Endodermal cell (in vitro differentiated cells): ENCODE measurements around the gene MACROH2A1. TPM values are rescaled to one million over a fixed set of nuclear protein-coding genes. Genes with fewer than 3 reads are reported as not detected.

Experiments used
- DNase-seq: peaks from one replicate; pipeline ENCODE4 v3.0.0-alpha.2; 2017
- H3K27ac ChIP-seq: 2 replicates; pipeline ENCODE4 v1.5.1; 2013; ENCODE audit warnings: mild to moderate bottlenecking, low read depth, low read length, moderate library complexity
- H3K27me3 ChIP-seq: 2 replicates; pipeline ENCODE4 v1.6.1; 2013; ENCODE audit warnings: mild to moderate bottlenecking, low read length, moderate library complexity; ENCODE audit not compliant: insufficient read depth, control insufficient read depth, poor library complexity, severe bottlenecking
- H3K36me3 ChIP-seq: 2 replicates; pipeline ENCODE4 v1.7.0; 2013; ENCODE audit warnings: mild to moderate bottlenecking, low read length, moderate library complexity; ENCODE audit not compliant: control insufficient read depth, insufficient read depth
- H3K4me1 ChIP-seq: one replicate; pipeline ENCODE4 v1.7.0; 2013; ENCODE audit warnings: low read length; ENCODE audit not compliant: control insufficient read depth, insufficient read depth
- H3K4me3 ChIP-seq: 2 replicates; pipeline ENCODE4 v1.5.1; 2013; ENCODE audit warnings: mild to moderate bottlenecking, low read length, moderate library complexity
- H3K9ac ChIP-seq: 2 replicates; pipeline ENCODE4 v1.6.1; 2013; ENCODE audit warnings: mild to moderate bottlenecking, low read length, moderate library complexity; ENCODE audit not compliant: poor library complexity, severe bottlenecking; ENCODE audit errors: extremely low read depth
- H3K9me3 ChIP-seq: 2 replicates; pipeline ENCODE4 v1.6.1; 2013; ENCODE audit warnings: mild to moderate bottlenecking, low read length, moderate library complexity; ENCODE audit not compliant: control insufficient read depth
- H3K27ac Mint-ChIP-seq: 2 replicates; pipeline ENCODE4 v1.8.0; 2020; ENCODE audit warnings: mixed read lengths
- H3K27me3 Mint-ChIP-seq: 2 replicates; pipeline ENCODE4 v1.8.0; 2021; ENCODE audit warnings: mild to moderate bottlenecking, mixed read lengths; ENCODE audit not compliant: insufficient read depth
- H3K36me3 Mint-ChIP-seq: 2 replicates; pipeline ENCODE4 v1.8.0; 2020; ENCODE audit warnings: low read depth, mixed read lengths
- H3K4me1 Mint-ChIP-seq: 2 replicates; pipeline ENCODE4 v1.8.0; 2020; ENCODE audit warnings: mixed read lengths
- H3K4me3 Mint-ChIP-seq: 2 replicates; pipeline ENCODE4 v1.8.0; 2020; ENCODE audit warnings: mild to moderate bottlenecking, moderate library complexity, mixed read lengths
- H3K9me3 Mint-ChIP-seq: 2 replicates; pipeline ENCODE4 v1.8.0; 2020; ENCODE audit warnings: mild to moderate bottlenecking, mixed read lengths
- CTCF ChIP-seq: fragments of 200-600 bp; sonication (generic); conservative IDR thresholded peaks from 2 replicates; pipeline ENCODE4 v1.5.0; 2021; ENCODE audit warnings: antibody characterized with exemption, mild to moderate bottlenecking
- WGBS, 2 experiments: methylation state at CpG; one replicate each; pipeline versions ENCODE4 v1.1.5 to v1.1.7; 2013; ENCODE audit warnings: missing lambda C conversion rate in 2 of 2, mixed read lengths in 1 of 2; ENCODE audit not compliant: insufficient coverage in 1 of 2, insufficient read length in 1 of 2; 5-methylcytosine and 5-hydroxymethylcytosine counted together
- total RNA-seq, 2 donors: library from RNA; stranded (reverse); fragmentation: NEBNext Ultra II Directional in 1 of 2; extraction: Animal tissue kit (Norgen Biotek cat#: 25700) in 1 of 2; gene quantifications; 2 replicates in 1 of 2; 3 replicates in 1 of 2; pipeline ENCODE4 v1.2.1, GENCODE V29; 2021

MACROH2A1 gene
- total RNA-seq, 2 donors from 2014 or later = 256 to 288 TPM

DNA sequence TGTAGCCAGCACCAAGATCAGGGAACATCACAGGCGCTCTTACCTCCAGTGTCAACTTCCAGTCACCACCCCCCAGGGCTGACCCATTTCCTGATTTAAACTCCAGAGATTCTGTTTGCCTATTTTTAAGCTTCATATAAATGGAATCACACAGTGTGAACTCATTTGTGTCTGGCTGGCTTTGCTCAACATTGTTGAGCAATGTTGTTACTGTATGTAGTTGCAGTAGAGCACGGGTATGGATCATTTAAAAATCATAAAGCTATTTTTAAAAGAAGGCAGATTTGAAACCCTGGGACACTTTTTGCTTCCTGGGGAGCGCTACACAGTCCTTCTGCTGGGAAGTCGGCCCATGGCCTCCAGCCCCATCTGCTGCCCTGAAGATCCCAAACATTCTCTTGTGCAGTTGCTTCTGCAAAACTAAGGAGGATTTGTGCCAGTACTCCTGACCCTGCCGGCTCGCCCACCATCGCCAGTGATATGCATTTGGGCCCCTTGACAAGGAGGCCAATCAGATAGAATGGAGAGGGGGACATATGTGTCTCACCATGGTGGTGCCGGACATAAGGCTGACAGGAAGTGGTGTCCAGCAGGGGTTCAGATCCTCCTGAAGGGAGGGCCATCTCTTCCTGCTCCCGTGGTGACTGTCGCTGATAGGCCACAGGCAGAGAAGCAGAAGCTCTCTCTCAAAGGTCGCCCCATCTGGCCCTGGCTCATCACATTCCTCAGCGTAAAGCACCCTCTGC, 34.8 kb upstream of the MACROH2A1 start:
- Histone ChIP-seq H3K9me3 (peaks cover 6% of the 10 kb centered on the region), H3K4me3 (no peak overlapping the region), H3K36me3 (no peaks in the 10 kb centered on the region), H3K27me3 (no peaks in the 10 kb centered on the region), H3K4me1 (peaks cover 4% of the 10 kb centered on the region), H3K9ac (no peak overlapping the region), H3K27ac (no peak overlapping the region)
- WGBS, 2 experiments = 82 to 84% methylated on average over 11 to 12 of the region's 12 CpGs
- no peak for TF ChIP-seq CTCF
- Mint-ChIP-seq H3K4me1 (peaks cover 5% of the 10 kb centered on the region), H3K9me3 (peaks cover 6% of the 10 kb centered on the region), H3K27me3 (peaks cover 15% of the 10 kb centered on the region), H3K36me3 (no peaks in the 10 kb centered on the region), H3K4me3 (no peak overlapping the region), H3K27ac (no peak overlapping the region)
- DNase-seq = peak; percentile 57

GRCh38 chr5:135432113-135432512, 33.1 kb upstream of the MACROH2A1 start:
- Mint-ChIP-seq H3K27ac (no peak overlapping the region), H3K4me1 (peaks cover 3% of the 10 kb centered on the region), H3K9me3 (peaks cover 16% of the 10 kb centered on the region), H3K4me3 (no peak overlapping the region), H3K36me3 (no peaks in the 10 kb centered on the region), H3K27me3 (peaks cover 16% of the 10 kb centered on the region)
- Histone ChIP-seq H3K27ac (no peak overlapping the region), H3K4me3 (no peak overlapping the region), H3K36me3 (no peaks in the 10 kb centered on the region), H3K9ac (no peak overlapping the region), H3K4me1 (no peaks in the 10 kb centered on the region), H3K9me3 (peaks cover 20% of the 10 kb centered on the region), H3K27me3 (no peaks in the 10 kb centered on the region)
- WGBS, 2 experiments = 83 to 94% methylated on average over 2 to 4 of the region's 4 CpGs
- peak; percentile 38 for TF ChIP-seq CTCF
- peak; percentile 51 for DNase-seq

- no peak for TF ChIP-seq CTCF
- Histone ChIP-seq H3K9me3 (peaks cover 20% of the 10 kb centered on the region), H3K27me3 (no peaks in the 10 kb centered on the region), H3K36me3 (no peaks in the 10 kb centered on the region), H3K4me1 (no peaks in the 10 kb centered on the region), H3K27ac (no peak overlapping the region), H3K9ac (no peak overlapping the region), H3K4me3 (no peak overlapping the region)
- H3K36me3 Mint-ChIP-seq = no peaks in the 10 kb centered on the region
- peaks cover 12% of the 10 kb centered on the region for H3K27me3 Mint-ChIP-seq
- WGBS, 2 experiments = 87 to 90% methylated on average over 6 to 7 of the region's 7 CpGs
- H3K9me3 Mint-ChIP-seq = peaks cover 16% of the 10 kb centered on the region
- H3K4me1 Mint-ChIP-seq = peaks cover 7% of the 10 kb centered on the region
- H3K27ac Mint-ChIP-seq = no peak overlapping the region
- no peak for DNase-seq
- H3K4me3 Mint-ChIP-seq = no peak overlapping the region
Observed at GRCh38 chr5:135430135-135430437, 31.1 kb upstream of the MACROH2A1 start.
